HepG2 (cell line): ENCODE results near the gene CTAGE9. TPM values are rescaled to one million over a fixed set of nuclear protein-coding genes. Genes with fewer than 3 reads are reported as not detected.

Source experiments
- ATM ChIP-seq: fragments of 450-650 bp; IDR thresholded peaks from 2 replicates; pipeline ENCODE4 v1.7.1; 2017; ENCODE audit warnings: mild to moderate bottlenecking, borderline replicate concordance
- MLXIP ChIP-seq: sonication (generic); formaldehyde crosslinking; IDR thresholded peaks from 2 replicates; pipeline ENCODE4 v1.9.0; 2021; ENCODE audit warnings: missing genetic modification reagents, borderline replicate concordance
- RERE ChIP-seq: IDR thresholded peaks from 2 replicates; pipeline ENCODE4 v1.6.1; 2016; ENCODE audit warnings: low read depth, missing genetic modification reagents, missing compliant biosample characterization
- RFX3 ChIP-seq: IDR thresholded peaks from 2 replicates; pipeline ENCODE4 v1.6.1; 2016; ENCODE audit warnings: missing biosample characterization, missing genetic modification reagents
- SIX4 ChIP-seq: sonication (generic); formaldehyde crosslinking; IDR thresholded peaks from 2 replicates; pipeline ENCODE4 v1.4.0; 2020; ENCODE audit warnings: missing genetic modification reagents
- SMC3 ChIP-seq: IDR thresholded peaks from 2 replicates; pipeline ENCODE4 v1.6.1; 2011; ENCODE audit warnings: low read length, improper control_type of control experiment
- U2AF2 ChIP-seq: fragments of 200-400 bp; formaldehyde crosslinking; IDR thresholded peaks from 2 replicates; pipeline ENCODE4 v1.6.1; 2017; ENCODE audit warnings: low read depth, mild to moderate bottlenecking, low read length
- polyA plus RNA-seq, 8 experiments: library from polyadenylated mRNA; depleted of rRNA in 3 of 8; stranded (reverse) in 7 of 8; unstranded in 1 of 8; fragments of >200 nt; fragmentation: Illumina TruSeq in 4 of 8; extraction: Trizol in 4 of 8; gene quantifications; 2 replicates each; pipeline versions ENCODE4 v1.2.1 to v1.2.3, GENCODE V29; 2011 to 2016; ENCODE audit warnings: low read depth in 4 of 8, missing spikeins in 1 of 8, mixed read lengths in 1 of 8; ENCODE audit not compliant: insufficient read depth in 1 of 8
- total RNA-seq, 5 experiments: library from RNA; depleted of rRNA; stranded (reverse); fragments of >200 nt; fragmentation: Illumina TruSeq; extraction: Trizol; gene quantifications; 2 replicates each; pipeline ENCODE4 v1.2.3, GENCODE V29; 2016; ENCODE audit warnings: low read depth in 1 of 5
- TF ChIP-seq, protein P1 (sequence below): IDR thresholded peaks from 2 replicates; pipeline ENCODE4 v1.6.1; 2016
- TF ChIP-seq, protein P2 (sequence below): IDR thresholded peaks from 2 replicates; pipeline ENCODE4 v1.6.1; 2016; ENCODE audit warnings: missing genetic modification reagents, missing compliant biosample characterization

The CTAGE9 gene
- total and polyA plus RNA-seq, 2 of the 13 experiments (the other 11 are each of a cell fraction or from before 2014, with no cell fraction given), result not detected

GRCh38 chr6:131692031-131692430, 18.8 kb downstream of the CTAGE9 start (continued):
- TF ChIP-seq RERE (no peak), RFX3 (CRISPR knock-in tag) (no peak), MLXIP (CRISPR knock-in tag) (no peak), ATM (no peak), SIX4 (CRISPR knock-in tag) (no peak), U2AF2 (no peak), SMC3 (no peak)
- TF ChIP-seq, protein P1, sequence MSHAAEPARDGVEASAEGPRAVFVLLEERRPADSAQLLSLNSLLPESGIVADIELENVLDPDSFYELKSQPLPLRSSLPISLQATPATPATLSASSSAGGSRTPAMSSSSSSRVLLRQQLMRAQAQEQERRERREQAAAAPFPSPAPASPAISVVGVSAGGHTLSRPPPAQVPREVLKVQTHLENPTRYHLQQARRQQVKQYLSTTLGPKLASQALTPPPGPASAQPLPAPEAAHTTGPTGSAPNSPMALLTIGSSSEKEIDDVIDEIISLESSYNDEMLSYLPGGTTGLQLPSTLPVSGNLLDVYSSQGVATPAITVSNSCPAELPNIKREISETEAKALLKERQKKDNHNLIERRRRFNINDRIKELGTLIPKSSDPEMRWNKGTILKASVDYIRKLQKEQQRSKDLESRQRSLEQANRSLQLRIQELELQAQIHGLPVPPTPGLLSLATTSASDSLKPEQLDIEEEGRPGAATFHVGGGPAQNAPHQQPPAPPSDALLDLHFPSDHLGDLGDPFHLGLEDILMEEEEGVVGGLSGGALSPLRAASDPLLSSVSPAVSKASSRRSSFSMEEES (CRISPR knock-in tag), result no peak
- TF ChIP-seq, protein P2, sequence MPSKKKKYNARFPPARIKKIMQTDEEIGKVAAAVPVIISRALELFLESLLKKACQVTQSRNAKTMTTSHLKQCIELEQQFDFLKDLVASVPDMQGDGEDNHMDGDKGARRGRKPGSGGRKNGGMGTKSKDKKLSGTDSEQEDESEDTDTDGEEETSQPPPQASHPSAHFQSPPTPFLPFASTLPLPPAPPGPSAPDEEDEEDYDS (CRISPR knock-in tag), result no peak
